ENCODE data around the gene SPACDR.
"Not testable (repeated sequence)": the region's sequence is repeated elsewhere in the genome, so short reads cannot be mapped to it uniquely, and the experiment has no call there.

The SPACDR gene

GRCh38 chr7:100464210-100464660, at the start of gene SPACDR:
SPACDR (minus strand) TSS chr7:100464260; CDS start chr7:100464025, 235 bp downstream.
- DNase-seq (ENCODE audit: low spot score): no peak

GRCh38 chr7:100513212-100513810, 49.3 kb upstream of the SPACDR start:
- no peak for DNase-seq (ENCODE audit: low spot score)

DNA sequence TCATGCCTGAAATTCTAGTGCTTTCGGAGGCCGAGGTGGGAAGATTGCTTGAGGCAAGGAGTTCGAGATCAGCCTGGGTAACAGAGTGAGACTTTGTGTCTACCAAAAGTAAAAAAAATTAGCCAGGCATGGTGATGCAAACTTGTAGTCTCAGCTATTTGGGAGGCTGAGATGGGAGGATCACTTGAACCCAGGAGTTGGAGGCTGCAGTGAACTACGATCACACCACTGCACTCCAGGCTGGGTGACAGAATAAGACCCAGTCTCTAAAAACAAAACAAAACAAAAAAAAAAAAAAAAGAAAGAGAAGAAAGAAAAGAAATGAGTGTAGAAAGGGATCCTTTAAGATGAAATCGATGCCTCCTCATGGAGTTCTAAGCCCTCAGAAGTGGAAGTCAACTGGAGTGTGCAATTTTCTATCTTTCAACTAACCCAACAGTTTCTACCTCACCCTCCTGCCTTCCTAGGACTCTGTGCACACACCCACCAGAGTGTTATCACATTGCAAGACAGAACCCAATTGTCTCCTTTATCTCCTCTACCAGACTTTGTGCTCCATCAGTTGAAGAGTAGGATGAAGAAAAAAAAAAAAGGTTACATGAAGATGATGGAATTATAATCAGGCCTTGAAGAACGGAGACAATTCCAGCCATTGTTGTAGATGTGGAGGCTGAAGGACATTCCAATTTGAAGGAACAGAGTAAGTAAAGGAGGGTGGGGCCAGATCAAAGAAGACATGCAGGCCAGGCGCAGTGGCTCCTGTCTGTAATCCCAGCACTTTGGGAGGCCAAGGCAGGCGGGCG, 46.6 kb upstream of the SPACDR start:
- peak; percentile 83 for DNase-seq (ENCODE audit: low spot score)

DNA sequence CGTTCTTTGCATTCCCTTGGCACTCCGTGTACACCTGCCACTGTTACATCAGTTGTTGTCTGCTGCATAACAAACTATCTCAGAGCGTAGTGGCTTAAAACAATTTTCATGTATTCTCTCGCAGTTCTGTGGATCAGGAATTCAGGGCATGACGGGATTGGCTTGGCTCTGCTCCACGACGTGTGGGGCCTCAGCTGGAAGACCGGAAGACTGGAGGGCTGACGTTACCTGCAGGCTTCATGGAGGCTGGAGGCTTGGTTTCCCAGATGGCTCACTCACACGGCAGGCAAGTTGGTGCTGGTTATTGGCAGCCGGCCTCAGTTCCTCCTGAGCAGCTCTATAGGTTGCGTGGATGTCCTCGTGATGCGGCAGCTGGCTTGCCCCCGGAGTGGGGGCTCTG, 45.2 kb upstream of the SPACDR start:
- no peak for DNase-seq (ENCODE audit: low spot score)

DNA sequence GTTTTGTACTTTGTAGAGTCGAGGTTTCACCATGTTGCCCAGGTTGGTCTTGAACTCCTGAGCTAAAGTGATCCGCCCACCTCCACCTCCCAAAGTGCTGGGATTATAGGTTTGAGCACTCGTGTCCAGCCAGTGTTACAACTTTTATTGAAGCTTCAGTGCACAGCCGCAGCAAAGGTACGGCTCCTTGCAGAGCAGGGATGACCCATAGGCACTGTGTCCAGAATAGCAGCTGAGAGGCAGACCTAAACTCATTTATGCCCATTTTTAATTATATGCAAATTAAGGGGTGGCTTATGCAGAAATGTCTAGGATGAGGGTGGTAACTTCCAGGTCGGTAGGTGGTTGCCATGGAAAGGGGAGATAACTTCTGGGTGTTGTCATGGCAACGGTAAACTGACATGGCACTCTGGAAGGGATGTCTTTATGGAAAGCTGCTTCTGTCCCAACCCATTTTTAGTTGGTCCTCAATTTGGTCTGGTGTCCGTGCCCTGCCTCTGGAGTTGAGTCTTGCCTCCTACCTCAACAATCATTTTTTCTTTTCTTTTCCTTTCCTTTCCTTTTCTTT, 42.4 kb upstream of the SPACDR start:
- DNase-seq (ENCODE audit: low spot score): no peak

DNA sequence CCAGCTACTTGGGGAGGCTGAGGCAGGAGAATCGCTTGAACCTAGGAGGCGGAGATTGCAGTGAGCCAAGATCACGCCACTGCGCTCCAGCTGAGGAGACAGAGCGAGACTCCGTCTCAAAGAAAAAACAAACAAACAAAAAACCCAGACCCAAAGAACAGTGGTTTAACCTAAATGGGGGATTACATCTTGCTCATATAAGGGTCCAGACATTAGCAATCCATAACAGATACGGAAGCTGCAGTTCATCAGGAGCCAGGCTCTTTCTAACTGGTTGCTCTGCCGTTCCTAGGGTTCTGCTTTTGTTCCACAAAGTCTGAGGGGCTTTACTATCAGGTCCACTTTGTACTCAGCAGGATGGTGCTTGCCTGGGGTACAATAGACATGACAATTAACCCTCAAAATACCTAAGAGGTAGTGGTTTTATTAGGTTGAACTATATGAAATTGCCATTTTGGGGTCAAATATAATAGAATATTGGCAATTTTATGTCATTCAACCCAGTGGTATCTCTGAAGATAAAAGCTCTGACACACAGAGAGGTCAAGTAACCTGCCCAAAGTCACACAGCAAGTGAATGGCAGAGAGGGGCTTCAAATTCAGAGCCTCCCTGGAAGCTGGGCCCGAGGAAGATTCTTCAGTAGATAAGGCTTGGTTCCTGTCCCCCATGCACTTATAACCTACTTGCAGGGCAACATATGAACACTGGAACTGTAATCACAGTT, 41.0 kb upstream of the SPACDR start:
- no peak for DNase-seq (ENCODE audit: low spot score)

GRCh38 chr7:100504031-100504430, 40.0 kb upstream of the SPACDR start:
- not testable (repeated sequence) for DNase-seq (ENCODE audit: low spot score)

GRCh38 chr7:100500743-100501142, 36.7 kb upstream of the SPACDR start:
- not testable (repeated sequence) for DNase-seq (ENCODE audit: low spot score)

GRCh38 chr7:100496509-100496908, 32.4 kb upstream of the SPACDR start:
- no peak for DNase-seq (ENCODE audit: low spot score)

DNA sequence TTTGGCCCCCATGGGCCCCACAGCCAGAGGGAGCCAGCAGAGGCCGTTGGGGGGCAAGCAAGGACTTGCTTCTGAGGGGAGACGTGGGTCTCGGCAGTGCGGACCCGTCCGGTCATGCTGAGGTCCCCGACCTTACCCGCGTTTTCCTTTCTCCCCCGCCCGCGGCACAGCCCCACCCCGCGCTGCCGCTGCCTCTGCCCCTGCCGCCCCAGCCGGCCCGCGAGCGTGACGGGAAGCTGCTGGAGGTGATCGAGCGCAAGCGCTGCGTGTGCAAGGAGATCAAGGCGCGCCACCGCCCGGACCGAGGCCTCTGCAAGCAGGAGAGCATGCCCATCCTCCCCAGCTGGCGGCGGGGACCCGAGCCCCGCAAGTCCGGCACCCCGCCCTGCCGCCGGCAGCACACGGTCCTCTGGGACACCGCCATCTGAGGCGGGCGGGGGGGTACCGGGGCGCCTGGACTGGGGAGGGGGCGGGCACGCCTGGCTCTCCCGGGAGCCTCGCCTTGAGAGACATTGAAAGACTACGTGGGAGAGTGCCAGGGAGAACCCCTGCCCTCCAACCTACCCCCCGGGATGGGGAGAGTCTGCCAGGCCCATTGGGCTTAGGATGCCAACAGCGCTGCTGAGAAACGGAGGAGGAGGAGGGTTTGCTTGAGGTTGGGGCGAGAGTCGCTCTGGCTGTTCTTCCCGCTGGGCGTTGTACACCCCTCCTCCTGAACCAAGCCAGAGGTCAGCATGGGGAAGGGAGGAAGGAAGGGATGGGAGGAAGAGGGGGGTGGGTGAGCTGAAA, 29.6 kb upstream of the SPACDR start:
- no peak for DNase-seq (ENCODE audit: low spot score)

- no peak for DNase-seq (ENCODE audit: low spot score)
Measured at GRCh38 chr7:100492738-100493475, 28.8 kb upstream of the SPACDR start.

DNA sequence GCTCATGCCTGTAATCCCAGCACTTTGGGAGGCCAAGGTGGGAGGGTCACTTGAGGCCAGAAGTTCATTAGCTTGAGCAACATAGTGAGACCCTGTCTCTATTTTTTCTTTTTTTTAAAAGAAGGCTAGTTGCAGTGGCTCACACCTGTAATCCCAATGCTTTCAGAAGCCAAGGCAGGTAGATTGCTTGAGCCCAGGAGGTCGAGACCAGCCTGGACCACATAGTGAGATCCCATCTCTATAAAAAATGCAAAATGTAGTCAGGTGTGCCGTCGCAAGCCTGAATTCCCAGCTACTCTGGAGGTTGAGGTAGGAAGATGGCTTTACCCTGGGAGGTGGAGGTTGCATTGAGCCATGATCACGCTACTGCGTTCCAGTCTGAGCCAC, 27.1 kb upstream of the SPACDR start:
- DNase-seq (ENCODE audit: low spot score): no peak

- DNase-seq (ENCODE audit: low spot score): no peak
Measured at GRCh38 chr7:100490483-100491191, 26.6 kb upstream of the SPACDR start.

GRCh38 chr7:100489824-100490223, 25.8 kb upstream of the SPACDR start:
- peak; percentile 69 for DNase-seq (ENCODE audit: low spot score)

- no peak for DNase-seq (ENCODE audit: low spot score)
Measured at GRCh38 chr7:100489121-100489520, 25.1 kb upstream of the SPACDR start.

DNA sequence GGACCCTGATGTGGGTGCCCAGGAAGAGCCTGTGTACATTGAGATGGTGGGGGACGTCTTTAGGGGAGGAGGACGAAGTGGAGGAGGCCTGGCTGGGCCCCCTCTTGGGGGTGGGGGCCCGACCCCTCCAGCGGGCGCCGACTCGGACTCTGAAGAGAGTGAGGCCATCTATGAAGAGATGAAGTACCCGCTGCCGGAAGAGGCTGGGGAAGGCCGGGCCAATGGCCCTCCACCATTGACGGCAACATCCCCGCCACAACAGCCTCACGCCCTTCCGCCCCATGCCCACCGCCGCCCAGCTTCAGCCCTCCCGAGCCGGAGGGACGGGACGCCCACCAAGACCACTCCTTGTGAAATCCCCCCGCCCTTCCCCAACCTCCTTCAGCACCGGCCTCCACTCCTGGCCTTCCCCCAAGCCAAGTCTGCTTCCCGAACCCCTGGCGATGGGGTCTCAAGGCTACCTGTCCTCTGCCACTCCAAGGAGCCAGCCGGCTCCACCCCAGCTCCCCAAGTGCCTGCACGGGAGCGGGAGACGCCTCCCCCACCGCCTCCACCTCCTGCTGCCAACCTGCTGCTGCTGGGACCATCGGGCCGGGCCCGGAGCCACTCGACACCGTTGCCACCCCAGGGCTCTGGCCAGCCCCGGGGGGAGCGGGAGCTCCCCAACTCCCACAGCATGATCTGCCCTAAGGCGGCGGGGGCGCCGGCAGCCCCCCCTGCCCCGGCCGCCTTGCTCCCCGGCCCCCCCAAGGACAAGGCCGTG, 24.5 kb upstream of the SPACDR start:
- no peak for DNase-seq (ENCODE audit: low spot score)

DNA sequence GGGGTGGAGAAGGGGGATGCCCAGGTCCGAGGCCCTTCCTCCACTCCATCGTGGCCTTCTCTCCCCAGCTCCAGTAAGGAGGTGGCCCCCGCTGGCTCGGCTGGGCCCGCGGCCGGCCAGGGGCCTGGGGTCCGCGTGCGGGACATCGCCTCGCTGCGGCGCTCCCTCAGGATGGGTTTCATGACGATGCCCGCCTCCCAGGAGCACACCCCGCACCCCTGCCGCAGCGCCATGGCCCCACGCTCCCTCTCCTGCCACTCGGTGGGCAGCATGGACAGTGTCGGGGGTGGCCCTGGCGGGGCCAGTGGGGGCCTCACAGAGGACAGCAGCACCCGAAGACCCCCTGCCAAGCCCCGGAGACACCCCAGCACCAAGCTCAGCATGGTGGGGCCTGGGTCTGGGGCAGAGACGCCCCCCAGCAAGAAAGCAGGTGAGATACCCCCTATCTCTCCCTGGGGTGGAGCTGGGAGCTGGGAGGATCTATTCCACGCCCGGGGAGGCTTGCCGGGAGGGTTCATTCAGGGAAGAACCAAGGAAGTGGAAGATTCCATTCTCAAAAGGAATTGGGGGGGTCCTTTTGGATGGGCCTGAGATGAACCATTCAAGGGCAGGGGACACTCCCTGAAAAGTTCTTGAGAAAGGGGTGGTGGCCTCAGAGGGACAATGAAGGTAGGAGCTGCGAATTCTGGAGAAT, 22.8 kb upstream of the SPACDR start:
- no peak for DNase-seq (ENCODE audit: low spot score)

- no peak for DNase-seq (ENCODE audit: low spot score)
Measured at GRCh38 chr7:100486111-100486636, 22.1 kb upstream of the SPACDR start.

DNA sequence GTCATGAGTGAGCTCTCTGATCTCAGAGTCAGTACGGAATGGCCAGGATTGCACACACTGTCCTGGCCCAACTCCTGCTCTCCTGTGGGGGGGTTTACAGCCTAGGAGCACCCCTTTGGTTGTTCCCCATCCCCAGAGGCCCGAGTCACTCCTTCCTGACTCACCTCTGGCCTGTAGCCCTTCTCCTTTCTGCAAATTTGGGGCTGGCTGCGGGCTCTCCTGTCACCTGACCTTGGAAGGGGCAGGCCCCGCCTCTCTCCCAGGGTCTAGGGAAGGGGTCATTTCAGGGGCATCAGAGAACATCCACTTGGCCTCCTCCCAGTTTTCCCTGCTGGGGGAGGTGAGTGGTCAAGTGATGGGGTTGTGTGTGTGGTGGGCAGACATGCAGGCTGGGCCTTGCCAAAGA, 21.4 kb upstream of the SPACDR start:
- DNase-seq (ENCODE audit: low spot score): no peak
